PFSK-1 (cell line): Measurements from ENCODE around the gene PPM1B.

ENCODE experiments used
- POLR2AphosphoS5 ChIP-seq: IDR thresholded peaks from 2 replicates; pipeline ENCODE4 v1.6.1; 2012; ENCODE audit warnings: low read depth, mild to moderate bottlenecking, control low read depth, low read length, moderate library complexity
- REST ChIP-seq, 2 experiments: IDR thresholded peaks; 2 replicates each; pipeline versions ENCODE4 v1.6.1 to v1.8.0; 2011 to 2012; ENCODE audit warnings: low read depth in 2 of 2, low read length in 2 of 2, control low read depth in 1 of 2, inconsistent platforms in 1 of 2, mild to moderate bottlenecking in 1 of 2, moderate library complexity in 1 of 2; ENCODE audit not compliant: insufficient read depth in 1 of 2

GRCh38 chr2:44150473-44150872, 18.2 kb upstream of the PPM1B start:
- TF ChIP-seq REST (IDR thresholded peaks at IDR 0.05; ENCODE audit: insufficient read depth in 1 of 2, low read depth in 2 of 2, low read length in 2 of 2) (no peak), POLR2AphosphoS5 (no peak)
